Type B pancreatic cell (in vitro differentiated cells): ENCODE measurements around the gene CRY1. TPM values are rescaled to one million over a fixed set of nuclear protein-coding genes. Genes with fewer than 3 reads are reported as not detected.

ENCODE experiments used
- DNase-seq: peaks from one replicate; pipeline ENCODE4 v3.0.0; 2021; ENCODE audit warnings: mixed read lengths; ENCODE audit not compliant: unreplicated experiment; ENCODE audit errors: extremely low spot score
- H3K27ac Mint-ChIP-seq: 2 replicates; pipeline ENCODE4 v1.8.0; 2021; ENCODE audit warnings: mild to moderate bottlenecking, mixed read lengths
- H3K27me3 Mint-ChIP-seq: 2 replicates; pipeline ENCODE4 v1.8.0; 2021; ENCODE audit warnings: mixed read lengths
- H3K36me3 Mint-ChIP-seq: 2 replicates; pipeline ENCODE4 v1.8.0; 2021; ENCODE audit warnings: mixed read lengths
- H3K4me1 Mint-ChIP-seq: one replicate; pipeline ENCODE4 v1.8.0; 2021; ENCODE audit warnings: mixed read lengths; ENCODE audit not compliant: unreplicated experiment
- H3K4me3 Mint-ChIP-seq: 2 replicates; pipeline ENCODE4 v1.8.0; 2021; ENCODE audit warnings: mild to moderate bottlenecking, mixed read lengths
- H3K9me3 Mint-ChIP-seq: 2 replicates; pipeline ENCODE4 v1.8.0; 2021; ENCODE audit warnings: mixed read lengths
- CTCF ChIP-seq: fragments of 200-600 bp; sonication (generic); conservative IDR thresholded peaks from 2 replicates; pipeline ENCODE4 v1.5.0; 2021; ENCODE audit warnings: antibody characterized with exemption, mild to moderate bottlenecking
- total RNA-seq: library from RNA; stranded (reverse); gene quantifications from 2 replicates; pipeline ENCODE4 v1.2.1, GENCODE V29; 2021; ENCODE audit warnings: low replicate concordance

The CRY1 gene
- total RNA-seq, 1 donor from 2014 or later: 23.9 TPM

DNA sequence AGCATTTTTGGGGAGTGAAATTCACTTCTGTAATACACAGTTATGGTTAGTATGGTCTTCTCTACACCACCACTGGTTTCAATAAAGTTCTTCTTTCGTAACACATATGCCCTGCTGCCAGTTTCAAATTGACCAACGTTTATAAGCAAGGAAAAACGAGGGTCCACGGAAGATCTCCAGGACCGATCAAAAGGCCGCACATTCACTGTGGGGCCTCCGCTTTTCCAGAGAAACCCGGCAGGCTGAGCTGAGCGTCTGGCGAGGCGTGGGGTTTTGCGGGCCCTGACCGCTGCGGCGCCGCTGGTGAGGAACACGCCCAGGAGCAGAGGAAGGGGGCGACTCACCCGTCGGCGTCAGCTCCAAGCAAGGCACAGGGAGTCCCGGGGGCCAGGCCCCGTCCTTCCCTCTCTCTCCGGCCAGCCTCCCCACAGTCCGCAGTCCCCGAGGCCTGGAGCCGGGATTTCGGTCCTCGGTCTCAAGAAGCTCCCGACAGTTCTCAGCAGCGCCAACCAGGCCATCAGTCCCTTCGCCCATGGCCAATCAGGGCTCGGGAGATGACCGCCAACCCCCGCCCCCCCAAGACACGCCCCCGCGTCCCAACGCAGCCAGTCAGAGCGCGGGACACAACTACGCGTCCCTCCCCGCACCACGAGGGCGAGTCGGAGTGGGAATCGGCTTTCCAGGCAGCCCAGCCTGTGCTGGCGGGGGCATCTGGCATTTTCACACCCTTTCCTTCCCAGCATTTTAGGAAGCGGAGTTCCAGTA lies 106.5 kb downstream of the CRY1 start, which contains the start of gene MTERF2:
TSS of gene MTERF2 (minus strand) at position 522 of the 765 bp plus-strand sequence. CDS start 8,432 bp downstream, outside the sequence.
- peak within 1 kb of the TSS; percentile 90 for H3K27ac Mint-ChIP-seq
- H3K36me3 Mint-ChIP-seq: peaks cover 22% of the 10 kb centered on the region

DNA sequence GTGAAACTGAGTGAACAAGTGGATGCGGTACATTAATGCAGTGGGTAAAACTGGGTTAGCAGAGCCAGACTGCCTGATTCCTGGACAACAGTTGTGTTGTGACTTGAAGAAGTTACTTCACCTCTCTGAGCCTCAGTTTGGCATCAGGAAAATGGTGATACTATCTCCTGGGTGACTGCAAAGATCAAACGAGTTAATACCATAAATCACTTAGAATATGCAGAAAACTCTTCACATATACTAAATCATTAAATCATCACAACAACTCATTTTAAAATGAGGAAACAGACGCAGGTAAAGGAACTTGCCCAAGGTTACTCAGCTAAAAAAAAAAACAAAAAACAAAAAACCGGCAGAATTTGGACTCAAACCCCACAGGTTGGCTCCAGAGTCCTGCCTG lies 107.2 kb downstream of the CRY1 start:
- Mint-ChIP-seq H3K4me1 (peaks cover 21% of the 10 kb centered on the region), H3K36me3 (peaks cover 22% of the 10 kb centered on the region), H3K9me3 (no peaks in the 10 kb centered on the region), H3K27ac (peak overlapping the region; percentile 90), H3K4me3 (peak overlapping the region; percentile 96), H3K27me3 (no peaks in the 10 kb centered on the region)
- no peak for DNase-seq
- no peak for TF ChIP-seq CTCF

More for the DNA sequence above, 106.5 kb downstream of the CRY1 start, which contains the start of gene MTERF2:
- Mint-ChIP-seq H3K27me3 (no peaks in the 10 kb centered on the region), H3K4me1 (peaks cover 21% of the 10 kb centered on the region), H3K4me3 (peak within 1 kb of the TSS; percentile 96), H3K9me3 (no peaks in the 10 kb centered on the region)
- peak; percentile 20 for TF ChIP-seq CTCF
- DNase-seq: peak; percentile 89

GRCh38 chr12:106985479-106985878 lies 107.9 kb downstream of the CRY1 start:
- Mint-ChIP-seq H3K4me1 (peaks cover 21% of the 10 kb centered on the region), H3K27ac (no peak overlapping the region), H3K4me3 (peak overlapping the region; percentile 96), H3K9me3 (no peaks in the 10 kb centered on the region), H3K36me3 (peaks cover 22% of the 10 kb centered on the region), H3K27me3 (no peaks in the 10 kb centered on the region)
- no peak for DNase-seq
- no peak for TF ChIP-seq CTCF

DNA sequence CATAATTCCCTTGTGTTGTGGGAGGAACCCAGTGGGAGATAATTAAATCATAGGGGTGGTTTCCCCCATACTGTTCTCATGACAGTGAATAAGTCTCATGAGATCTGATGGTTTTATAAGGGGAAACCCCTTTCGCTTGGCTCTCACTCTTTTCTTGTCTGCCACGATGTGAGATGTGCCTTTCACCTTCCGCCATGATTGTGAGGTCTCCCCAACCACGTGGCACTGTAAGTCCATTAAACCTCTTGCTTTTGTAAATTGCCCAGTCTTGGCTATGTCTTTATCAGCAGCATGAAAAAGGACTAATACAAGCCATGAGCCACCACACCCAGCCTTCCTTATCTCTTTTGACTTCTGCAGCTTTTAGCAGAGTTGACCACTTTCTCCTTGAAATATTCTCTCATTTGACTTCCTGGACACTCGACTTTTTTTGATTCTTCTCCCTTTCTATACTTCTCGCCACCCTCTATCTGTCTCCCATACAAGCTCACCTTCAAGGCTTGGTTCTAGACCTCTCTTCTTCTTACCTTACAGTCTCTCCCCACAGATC lies 108.7 kb downstream of the CRY1 start:
- Mint-ChIP-seq H3K27ac (no peak overlapping the region), H3K4me1 (peaks cover 21% of the 10 kb centered on the region), H3K9me3 (no peaks in the 10 kb centered on the region), H3K36me3 (peaks cover 22% of the 10 kb centered on the region), H3K27me3 (no peaks in the 10 kb centered on the region), H3K4me3 (peak overlapping the region; percentile 18)
- no peak for TF ChIP-seq CTCF
- no peak for DNase-seq

DNA sequence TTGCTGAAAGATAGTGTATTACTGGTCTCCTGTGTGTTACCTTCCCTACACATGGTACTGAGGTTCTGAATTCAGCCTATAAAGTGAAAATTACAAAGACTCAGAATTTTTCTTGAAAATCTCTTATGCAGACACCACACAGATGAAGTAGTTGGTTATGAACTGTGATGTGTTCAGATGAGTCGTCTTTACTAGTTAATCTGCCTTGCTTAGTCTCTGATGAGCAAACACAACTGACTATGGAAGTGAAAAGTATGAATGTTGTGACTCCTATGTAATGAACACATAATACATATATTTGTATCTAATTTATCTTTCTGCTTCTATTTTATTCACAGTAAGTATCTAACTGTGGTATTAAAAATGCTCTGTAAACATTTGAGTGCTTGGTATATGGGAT lies 111.1 kb downstream of the CRY1 start:
- Mint-ChIP-seq H3K4me1 (peaks cover 25% of the 10 kb centered on the region), H3K36me3 (peaks cover 25% of the 10 kb centered on the region), H3K27ac (peak overlapping the region; percentile 31), H3K4me3 (no peak overlapping the region), H3K27me3 (no peaks in the 10 kb centered on the region), H3K9me3 (no peaks in the 10 kb centered on the region)
- no peak for TF ChIP-seq CTCF
- DNase-seq: no peak
